ENCODE results near the gene TMEM74B. TPM values are rescaled to one million over a fixed set of nuclear protein-coding genes. Genes with fewer than 3 reads are reported as not detected.

Gene TMEM74B
- total and polyA plus RNA-seq, 10 of the 15 experiments (the other 5 are each of a cell fraction or from before 2014, with no cell fraction given) = 0.07 TPM; not detected in 9

GRCh38 chr20:1165941-1166340, 18.8 kb downstream of the TMEM74B start (continued):
- TF ChIP-seq RUNX3 (IDR thresholded peaks at IDR 0.05; ENCODE audit: low read length) (no peak), RBBP5 (conservative IDR thresholded peaks at IDR 0.05) (no peak)

- FAIRE-seq = no peak
- TF ChIP-seq WRNIP1 (IDR thresholded peaks at IDR 0.05; ENCODE audit: borderline replicate concordance, low read depth, low read length) (no peak), RAD51 (IDR thresholded peaks at IDR 0.05) (no peak), CBX5 (IDR thresholded peaks at IDR 0.05; ENCODE audit: low read depth) (no peak), ZBTB40 (IDR thresholded peaks at IDR 0.05; ENCODE audit: borderline replicate concordance) (no peak), ZNF687 (IDR thresholded peaks at IDR 0.05) (no peak), MLLT1 (IDR thresholded peaks at IDR 0.05) (no peak), POU2F2 (IDR thresholded peaks at IDR 0.05; ENCODE audit: borderline replicate concordance, low read depth, low read length) (no peak), BHLHE40 (IDR thresholded peaks at IDR 0.05; ENCODE audit: borderline replicate concordance in 1 of 2, low read depth in 2 of 2, low read length in 1 of 2) (no peak), STAT3 (IDR thresholded peaks at IDR 0.05; ENCODE audit: low read depth, low read length) (no peak), EZH2 (IDR thresholded peaks at IDR 0.05; ENCODE audit: borderline replicate concordance, control insufficient read depth, low read depth, low read length) (no peak), RBBP5 (conservative IDR thresholded peaks at IDR 0.05) (no peak), HDAC2 (IDR thresholded peaks at IDR 0.05) (no peak)
Observed at GRCh38 chr20:1165521-1165920, 19.3 kb downstream of the TMEM74B start.

More at GRCh38 chr20:1165521-1165920, 19.3 kb downstream of the TMEM74B start:
- ATAC-seq = no peak
- ChIA-PET POLR2A (no interaction called here), SMC1A (ENCODE audit: uncharacterized antibody, unreplicated experiment) (no interaction called here), RAD21 (ENCODE audit: unreplicated experiment) (no interaction called here), CTCF (interaction anchor here (0.7 kb wide), 1 partner anchor 14 kb away, joined by 3 read pairs; no protein-coding TSS in a partner anchor)
- no peaks in the 10 kb centered on the region for H4K20me1 ChIP-seq (ENCODE audit: control insufficient read depth, insufficient read depth)
- no peaks in the 10 kb centered on the region for H3K27me3 ChIP-seq (replicated peaks in 1 of 2; ENCODE audit: control insufficient read depth in 2 of 2, insufficient read depth in 2 of 2, low read length in 1 of 2)
- H2AFZ ChIP-seq (ENCODE audit: control insufficient read depth, low read depth, low read length) = no peak overlapping the region
- H3K4me1 ChIP-seq (ENCODE audit: control insufficient read depth, insufficient read depth, low read length) = peaks cover 7% of the 10 kb centered on the region; the same call in 1 of the 2 replicates
- DNase-seq (ENCODE audit: low read depth, low spot score) = no peak
- intact Hi-C loops (cut with micrococcal nuclease; ENCODE audit: unreplicated experiment) = no loop called here
- 58% methylated on average over 1 of the region's 1 CpG for WGBS (ENCODE audit: insufficient coverage, insufficient replicate concordance, low lambda C conversion rate, missing lambda C conversion rate)
- no peaks in the 10 kb centered on the region for H3K9me3 ChIP-seq (replicated peaks; ENCODE audit: control insufficient read depth, insufficient read depth, low read length)
- H3K27ac ChIP-seq (ENCODE audit: control insufficient read depth, insufficient read depth) = no peak overlapping the region
- no peak overlapping the region for H3K4me3 ChIP-seq
- H3K79me2 ChIP-seq (ENCODE audit: control insufficient read depth, insufficient read depth, low read length) = no peaks in the 10 kb centered on the region
- no peak overlapping the region for H3K9ac ChIP-seq (ENCODE audit: control insufficient read depth, insufficient read depth, low read length)
- no TSS peak for BruUV-seq (replicated peaks)
- H3K4me2 ChIP-seq (ENCODE audit: control insufficient read depth, insufficient read depth) = no peak overlapping the region
- H3K36me3 ChIP-seq (ENCODE audit: control insufficient read depth in 2 of 2, insufficient read depth in 2 of 2, low read length in 1 of 2) = peaks cover 23 to 55% of the 10 kb centered on the region in 2 experiments
- in situ Hi-C loops (cut with MboI) = no loop called here

All from GM12878 (cell line).